Right cardiac atrium (tissue), 5 donors: ENCODE results near the gene PHACTR1. TPM values are rescaled to one million over a fixed set of nuclear protein-coding genes. Genes with fewer than 3 reads are reported as not detected.
"Not testable (repeated sequence)": the region's sequence is repeated elsewhere in the genome, so short reads cannot be mapped to it uniquely, and the experiment has no call there.

Experiments
- ATAC-seq, 2 donors: fragments of 200-7000 bp; cut with Tn5 transposase; one replicate each; pipeline versions ENCODE4 v1.8.0 to v1.9.1; 2020; ENCODE audit warnings: moderate library complexity in 2 of 2, mild to moderate bottlenecking in 1 of 2
- DNase-seq, 3 donors: peaks; one replicate each; pipeline ENCODE4 v3.0.0-alpha.2; 2020
- H3K27ac ChIP-seq: one replicate; pipeline ENCODE4 v1.5.1; 2013; ENCODE audit warnings: mild to moderate bottlenecking, low read length, control low read depth, moderate library complexity
- H3K27me3 ChIP-seq: one replicate; pipeline ENCODE4 v1.6.1; 2013; ENCODE audit not compliant: control insufficient read depth, insufficient read depth
- H3K4me1 ChIP-seq: one replicate; pipeline ENCODE4 v1.6.1; 2013; ENCODE audit warnings: low read length; ENCODE audit not compliant: control insufficient read depth, insufficient read depth
- H3K4me3 ChIP-seq: one replicate; pipeline ENCODE4 v1.5.1; 2013; ENCODE audit warnings: low read length, control low read depth
- H3K9me3 ChIP-seq: one replicate; pipeline ENCODE4 v1.6.1; 2013; ENCODE audit warnings: low read length; ENCODE audit not compliant: control insufficient read depth
- WGBS: extraction: QIAGEN DNeasy Blood & Tissue Kit; methylation state at CpG from one replicate; pipeline ENCODE4 v1.1.7; 2013; 5-methylcytosine and 5-hydroxymethylcytosine counted together
- intact Hi-C, 4 donors: fragments of 100-400 bp; cut with DNase I; formaldehyde crosslinking; loops; one replicate each; pipeline versions ENCODE4 v1.11.0 to v1.14.0; 2022 to 2023
- polyA plus RNA-seq: library from polyadenylated mRNA; stranded (reverse); fragments of 200-250 nt; gene quantifications from one replicate; pipeline ENCODE4 v1.2.3, GENCODE V29; 2013
- total RNA-seq, 4 donors: library from RNA; stranded (reverse); fragmentation: NEBNext Ultra II Directional; extraction: Animal tissue kit (Norgen Biotek cat#: 25700); gene quantifications; one replicate each; pipeline ENCODE4 v1.2.1, GENCODE V29; 2021
- donor health status: healthy with polysubstance abuse.
- donor health status: DM: no; HTN: yes; CAD: no.
- donor health status: DM: no; HTN: no; CAD: no.
- donor health status: DM: no; HTN: yes; CAD: no; lungs with severe emphysema.
- donor health status: DM: yes; HTN: yes; CAD: no.

Gene PHACTR1
- total and polyA plus RNA-seq, 5 donors = 7.3 to 29.4 (median 25.1) TPM

DNA sequence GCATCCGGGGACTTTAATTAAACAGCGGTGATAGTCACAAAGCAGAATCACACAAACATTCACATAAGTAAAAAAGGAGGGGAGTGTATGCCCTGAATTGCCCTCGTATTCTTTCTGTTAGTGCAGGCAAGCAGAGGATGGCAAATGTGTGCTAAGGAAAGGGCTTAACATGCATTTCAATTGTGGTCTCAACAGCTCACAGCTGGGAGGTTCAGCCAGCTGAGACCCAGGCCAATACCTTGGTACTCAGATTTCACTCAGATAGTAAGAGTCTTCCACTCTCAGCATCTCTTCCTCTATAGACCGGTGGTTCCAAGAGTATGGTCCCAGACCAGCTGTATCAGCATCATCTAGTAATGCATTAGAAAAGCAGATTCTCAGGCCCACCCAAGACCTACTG is 215.1 kb downstream of the PHACTR1 start:
- DNase-seq (no peak), ATAC-seq (no peak)
- no peaks in the 10 kb centered on the region for H3K9me3 ChIP-seq
- H3K4me3 ChIP-seq = no peak overlapping the region
- 89% methylated on average over 4 of the region's 4 CpGs for WGBS
- intact Hi-C loops = no loop called here
- no peak overlapping the region for H3K27ac ChIP-seq
- no peaks in the 10 kb centered on the region for H3K4me1 ChIP-seq
- no peaks in the 10 kb centered on the region for H3K27me3 ChIP-seq

DNA sequence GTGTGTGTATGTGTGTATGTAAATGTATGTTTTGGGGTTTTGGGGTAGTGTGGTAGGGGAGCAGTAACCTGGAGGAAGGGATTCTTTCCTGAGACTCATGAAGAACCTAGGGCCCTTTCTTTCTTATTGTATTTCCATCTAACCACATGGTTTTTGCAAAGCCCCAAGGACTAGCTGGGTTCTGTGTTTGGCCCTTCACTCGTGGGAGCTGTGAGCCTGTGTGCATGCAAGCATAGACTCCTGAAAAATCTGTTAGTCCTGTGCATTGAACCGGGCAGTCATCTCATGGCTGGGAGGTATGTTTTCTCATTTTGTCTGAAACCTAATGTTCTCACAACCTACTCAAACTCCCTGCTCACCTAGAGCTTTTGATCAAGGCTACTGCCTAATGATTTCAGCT is 219.1 kb downstream of the PHACTR1 start:
- ATAC-seq (no peak), DNase-seq (no peak)
- 79% methylated on average over 2 of the region's 2 CpGs for WGBS
- Histone ChIP-seq H3K27ac (no peak overlapping the region), H3K4me3 (no peak overlapping the region), H3K9me3 (no peaks in the 10 kb centered on the region), H3K27me3 (no peaks in the 10 kb centered on the region), H3K4me1 (no peaks in the 10 kb centered on the region)
- intact Hi-C loops = no loop called here

DNA sequence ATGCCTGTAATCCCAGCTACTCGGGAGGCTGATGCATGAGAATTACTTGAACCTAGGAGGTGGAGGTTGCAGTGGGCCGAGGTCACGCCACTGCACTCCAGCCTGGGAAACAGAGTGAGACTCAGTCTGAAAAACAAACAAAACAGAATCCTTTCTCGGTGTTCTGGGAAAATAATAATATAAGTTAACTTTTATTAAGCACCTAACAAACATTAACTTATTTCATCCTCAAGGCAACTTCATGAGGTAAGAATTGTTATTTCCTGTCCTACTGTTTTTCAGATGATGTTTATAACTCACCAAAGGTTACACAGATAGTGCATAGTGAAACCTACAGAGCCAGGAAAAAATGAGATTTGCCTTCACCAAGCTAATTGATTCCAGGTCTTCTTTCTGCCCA is 221.4 kb downstream of the PHACTR1 start:
- intact Hi-C loops = no loop called here
- Histone ChIP-seq H3K4me3 (no peak overlapping the region), H3K27ac (no peak overlapping the region), H3K4me1 (no peaks in the 10 kb centered on the region), H3K27me3 (no peaks in the 10 kb centered on the region), H3K9me3 (no peaks in the 10 kb centered on the region)
- no peak for ATAC-seq
- DNase-seq = no peak
- 94% methylated on average over 4 of the region's 4 CpGs for WGBS

DNA sequence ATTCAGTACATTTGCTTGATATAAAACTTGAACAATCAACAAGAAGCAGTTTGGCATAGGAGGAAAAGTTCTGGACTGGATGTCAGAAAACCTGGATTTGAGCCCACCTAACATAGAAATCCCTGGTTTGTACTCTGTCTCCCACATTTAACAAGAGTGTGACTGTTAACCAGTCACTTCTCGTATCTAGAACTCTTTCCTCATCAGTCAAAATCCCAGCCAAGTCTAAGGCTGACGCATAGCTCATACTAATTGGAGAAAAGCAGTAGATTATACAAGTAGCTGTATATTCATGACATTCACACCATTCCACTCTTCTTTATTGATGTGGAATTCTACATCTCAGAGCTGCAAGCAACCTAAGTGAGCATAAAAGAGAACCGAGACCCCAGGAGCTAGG is 222.7 kb downstream of the PHACTR1 start:
- ATAC-seq (no peak), DNase-seq (no peak)
- Histone ChIP-seq H3K4me3 (no peak overlapping the region), H3K4me1 (no peaks in the 10 kb centered on the region), H3K27ac (no peak overlapping the region), H3K27me3 (no peaks in the 10 kb centered on the region), H3K9me3 (no peaks in the 10 kb centered on the region)
- intact Hi-C loops = no loop called here
- WGBS = 63% methylated on average over 3 of the region's 3 CpGs

DNA sequence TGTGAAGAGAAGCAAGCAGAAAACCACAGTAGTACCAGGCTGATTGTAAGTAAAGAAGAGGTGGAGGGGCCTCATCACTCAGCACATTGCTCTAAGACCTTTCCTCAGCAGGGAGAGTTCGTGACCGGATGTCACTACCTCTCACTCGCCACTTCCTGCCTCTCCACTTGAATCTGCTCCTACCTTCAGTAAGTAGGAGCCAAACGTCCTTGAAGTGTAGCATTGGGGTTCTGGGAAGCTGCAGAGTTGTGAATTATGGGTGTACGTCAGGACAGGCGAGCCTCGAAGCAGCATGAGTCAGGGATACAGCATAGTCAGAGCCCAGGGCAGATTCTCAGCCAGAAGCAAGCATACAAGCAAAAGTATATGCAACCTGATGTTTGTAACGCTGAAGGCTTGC is 224.9 kb downstream of the PHACTR1 start:
- 44% methylated on average over 8 of the region's 8 CpGs for WGBS
- Histone ChIP-seq H3K27me3 (no peaks in the 10 kb centered on the region), H3K9me3 (no peaks in the 10 kb centered on the region), H3K27ac (no peak overlapping the region), H3K4me3 (no peak overlapping the region), H3K4me1 (no peaks in the 10 kb centered on the region)
- ATAC-seq (no peak), DNase-seq (no peak)
- intact Hi-C loops = no loop called here

DNA sequence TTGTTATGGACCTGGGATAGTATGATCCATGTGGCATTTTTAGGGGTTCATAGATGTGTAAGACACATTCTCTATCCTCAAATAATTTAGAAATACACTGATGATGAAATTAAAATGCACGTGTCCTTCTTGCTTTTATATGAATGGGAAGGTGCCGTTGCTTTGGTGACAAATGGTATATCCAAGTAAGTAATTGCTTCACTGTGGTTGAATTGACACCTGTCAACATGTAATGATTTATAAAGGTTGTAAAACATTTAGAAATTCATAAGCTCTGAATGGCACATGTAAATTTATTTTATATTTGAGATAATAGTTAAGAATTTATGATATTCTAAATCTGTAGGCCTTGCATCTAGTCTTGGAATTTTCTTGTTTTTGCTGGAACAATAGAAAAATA is 227.0 kb downstream of the PHACTR1 start:
- ATAC-seq (no peak), DNase-seq (no peak)
- no peak overlapping the region for H3K27ac ChIP-seq
- intact Hi-C loops = no loop called here
- no peaks in the 10 kb centered on the region for H3K4me1 ChIP-seq
- no peak overlapping the region for H3K4me3 ChIP-seq
- H3K9me3 ChIP-seq = no peaks in the 10 kb centered on the region
- 92% methylated on average over 2 of the region's 2 CpGs for WGBS
- no peaks in the 10 kb centered on the region for H3K27me3 ChIP-seq

DNA sequence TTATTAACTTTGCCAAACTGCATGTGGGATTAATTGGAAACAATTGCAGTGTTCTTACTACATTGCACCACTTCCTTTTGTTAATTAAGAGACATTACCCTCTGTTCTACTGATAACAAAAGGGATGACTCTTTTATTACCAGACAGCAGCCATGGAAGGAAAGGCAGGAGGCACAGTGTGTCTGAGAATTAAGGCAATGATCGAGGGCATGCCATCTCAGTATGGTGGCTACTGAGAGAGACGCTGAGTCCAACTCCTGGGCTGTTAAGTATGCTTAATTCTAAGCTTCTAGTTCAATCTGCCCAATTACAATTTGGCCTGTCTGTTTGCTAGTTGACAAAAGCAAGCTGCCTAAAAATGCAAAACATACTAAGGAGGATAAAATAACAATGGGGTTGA is 227.4 kb downstream of the PHACTR1 start:
- Histone ChIP-seq H3K4me1 (no peaks in the 10 kb centered on the region), H3K27me3 (no peaks in the 10 kb centered on the region), H3K4me3 (no peak overlapping the region), H3K27ac (no peak overlapping the region), H3K9me3 (no peaks in the 10 kb centered on the region)
- WGBS = 75% methylated on average over 2 of the region's 2 CpGs
- DNase-seq (no peak), ATAC-seq (no peak)
- intact Hi-C loops = no loop called here

DNA sequence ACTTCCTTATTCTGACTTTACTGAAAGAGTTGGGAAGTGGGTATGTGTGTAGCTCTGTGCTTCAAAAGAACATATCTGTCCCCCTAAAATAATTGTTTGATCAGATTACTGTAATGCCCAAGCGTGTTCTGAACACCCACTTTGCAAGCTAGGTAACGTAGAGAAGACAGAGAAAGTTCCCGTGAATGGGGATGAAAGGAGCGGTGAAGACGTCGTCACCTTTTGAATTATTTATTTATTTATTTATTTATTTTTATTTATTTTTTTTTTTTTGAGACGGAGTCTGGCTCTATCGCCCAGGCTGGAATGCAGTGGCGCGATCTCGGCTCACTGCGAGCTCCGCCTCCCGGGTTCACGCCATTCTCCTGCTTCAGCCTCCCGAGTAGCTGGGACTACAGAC is 228.0 kb downstream of the PHACTR1 start:
- H3K27me3 ChIP-seq, H3K9me3 ChIP-seq, DNase-seq, H3K4me1 ChIP-seq, intact Hi-C loops, H3K27ac ChIP-seq, H3K4me3 ChIP-seq, ATAC-seq: not testable (repeated sequence)
- 97% methylated on average over 16 of the region's 16 CpGs for WGBS

DNA sequence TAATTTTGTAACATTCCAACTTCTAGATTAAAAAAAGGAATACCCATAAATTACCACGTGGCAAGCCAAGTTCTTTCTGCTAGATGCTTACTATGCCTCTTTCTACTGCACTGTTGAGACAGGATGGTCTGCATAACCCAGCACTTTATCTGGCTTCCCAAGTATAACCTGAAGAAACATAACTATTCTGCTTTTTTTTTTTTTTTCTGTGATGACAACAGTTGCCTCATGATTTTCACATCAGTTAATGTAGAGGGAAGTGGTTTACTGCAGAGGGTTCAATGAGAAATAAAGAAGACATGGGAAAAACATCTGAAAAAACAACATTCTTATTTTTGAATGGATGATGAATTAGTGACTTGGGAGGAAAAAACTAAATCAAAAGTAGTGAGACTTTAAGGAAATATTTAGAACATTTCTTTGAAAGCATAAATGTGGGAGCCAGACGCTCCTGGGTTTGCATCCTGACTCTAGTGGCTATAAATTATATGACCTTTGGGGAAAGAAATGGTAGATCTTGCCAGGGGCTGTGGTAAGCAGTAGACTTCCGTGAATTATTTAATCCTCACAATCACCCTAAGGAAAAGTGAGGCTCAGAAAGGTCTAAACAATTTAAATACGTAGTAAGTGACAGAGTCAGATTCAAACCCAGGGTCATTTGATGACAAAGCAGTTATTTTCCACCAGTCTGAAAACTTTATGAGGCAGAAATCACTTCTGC is 230.7 kb downstream of the PHACTR1 start:
- Histone ChIP-seq H3K4me3 (no peak overlapping the region), H3K27me3 (no peaks in the 10 kb centered on the region), H3K27ac (no peak overlapping the region), H3K4me1 (no peaks in the 10 kb centered on the region), H3K9me3 (no peaks in the 10 kb centered on the region)
- intact Hi-C loops = no loop called here
- WGBS = 77% methylated on average over 4 of the region's 4 CpGs
- DNase-seq (no peak), ATAC-seq (no peak)

DNA sequence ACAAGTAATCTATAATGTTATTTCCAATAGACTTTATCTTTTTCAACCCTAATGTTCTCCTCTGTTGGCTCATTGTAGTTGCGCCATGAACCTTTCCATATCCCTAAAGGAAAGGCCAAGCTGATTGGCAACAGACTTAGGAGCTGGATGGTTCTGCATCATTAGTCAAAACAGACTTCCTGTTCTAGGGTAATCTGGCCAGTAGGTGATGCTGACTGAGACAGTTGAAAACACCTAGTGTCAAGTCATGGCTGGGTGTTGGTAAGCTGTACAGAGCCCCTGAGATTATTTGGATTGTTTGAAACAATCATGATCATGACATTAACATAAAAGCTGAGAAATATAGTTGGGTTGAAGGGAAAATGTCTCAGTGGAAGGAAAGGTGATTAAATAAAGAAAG is 231.4 kb downstream of the PHACTR1 start:
- no peaks in the 10 kb centered on the region for H3K27me3 ChIP-seq
- DNase-seq (no peak), ATAC-seq (no peak)
- H3K9me3 ChIP-seq = no peaks in the 10 kb centered on the region
- H3K4me3 ChIP-seq = no peak overlapping the region
- no peak overlapping the region for H3K27ac ChIP-seq
- intact Hi-C loops = no loop called here
- no peaks in the 10 kb centered on the region for H3K4me1 ChIP-seq
- WGBS = 96% methylated on average over 1 of the region's 1 CpG

DNA sequence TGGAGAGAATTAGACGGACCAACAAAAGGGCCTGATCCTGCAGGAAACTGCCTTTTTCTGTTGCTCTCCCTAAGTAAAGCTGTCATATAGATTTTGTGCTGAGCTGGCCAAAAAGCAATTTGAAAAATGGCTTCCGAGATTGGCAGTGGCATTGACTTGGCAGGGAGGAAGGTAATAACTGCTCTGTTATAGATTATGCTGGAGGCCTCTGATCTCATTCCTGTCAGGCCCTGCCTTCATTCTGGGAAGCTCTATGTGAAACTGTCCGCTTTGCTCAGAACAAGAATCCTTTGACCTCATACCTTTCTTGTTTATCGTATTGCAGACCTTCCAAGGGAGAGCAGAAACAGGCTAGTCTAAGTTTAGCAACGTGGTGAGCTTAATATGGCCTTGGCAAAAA is 234.4 kb downstream of the PHACTR1 start:
- Histone ChIP-seq H3K27me3 (no peaks in the 10 kb centered on the region), H3K4me3 (no peak overlapping the region), H3K9me3 (no peaks in the 10 kb centered on the region), H3K27ac (no peak overlapping the region), H3K4me1 (no peaks in the 10 kb centered on the region)
- 72% methylated on average over 5 of the region's 5 CpGs for WGBS
- no peak for ATAC-seq
- no peak for DNase-seq
- intact Hi-C loops = no loop called here

DNA sequence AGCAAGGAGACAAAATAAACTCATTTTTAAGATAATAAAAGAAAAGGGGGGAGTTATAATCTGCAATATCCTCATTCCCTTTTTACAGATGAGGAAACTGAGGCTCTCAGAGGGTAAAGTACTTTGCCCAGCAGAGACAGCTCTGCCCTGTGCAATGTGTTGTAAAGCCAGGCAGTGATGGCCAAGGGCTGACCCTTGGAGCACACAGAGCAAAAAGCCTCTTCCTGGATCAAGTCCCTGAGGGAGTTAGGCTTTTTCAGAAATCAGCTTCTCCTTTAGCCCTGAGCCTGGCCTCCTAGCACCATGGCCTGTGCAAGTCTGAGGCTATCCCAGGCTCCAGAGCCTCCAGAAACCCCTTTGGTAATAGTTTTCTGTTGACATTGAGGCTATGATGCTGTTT is 234.8 kb downstream of the PHACTR1 start:
- intact Hi-C loops = no loop called here
- no peak overlapping the region for H3K4me3 ChIP-seq
- no peak overlapping the region for H3K27ac ChIP-seq
- H3K9me3 ChIP-seq = no peaks in the 10 kb centered on the region
- H3K27me3 ChIP-seq = no peaks in the 10 kb centered on the region
- no peaks in the 10 kb centered on the region for H3K4me1 ChIP-seq
- DNase-seq (no peak), ATAC-seq (no peak)
